ENCODE measurements around the gene CHAMP1.
A peak's percentile ranks its signal among the peaks of the same experiment; 100 is the strongest.
"Not testable (repeated sequence)": the region's sequence is repeated elsewhere in the genome, so short reads cannot be mapped to it uniquely, and the experiment has no call there.

CHAMP1 gene

DNA sequence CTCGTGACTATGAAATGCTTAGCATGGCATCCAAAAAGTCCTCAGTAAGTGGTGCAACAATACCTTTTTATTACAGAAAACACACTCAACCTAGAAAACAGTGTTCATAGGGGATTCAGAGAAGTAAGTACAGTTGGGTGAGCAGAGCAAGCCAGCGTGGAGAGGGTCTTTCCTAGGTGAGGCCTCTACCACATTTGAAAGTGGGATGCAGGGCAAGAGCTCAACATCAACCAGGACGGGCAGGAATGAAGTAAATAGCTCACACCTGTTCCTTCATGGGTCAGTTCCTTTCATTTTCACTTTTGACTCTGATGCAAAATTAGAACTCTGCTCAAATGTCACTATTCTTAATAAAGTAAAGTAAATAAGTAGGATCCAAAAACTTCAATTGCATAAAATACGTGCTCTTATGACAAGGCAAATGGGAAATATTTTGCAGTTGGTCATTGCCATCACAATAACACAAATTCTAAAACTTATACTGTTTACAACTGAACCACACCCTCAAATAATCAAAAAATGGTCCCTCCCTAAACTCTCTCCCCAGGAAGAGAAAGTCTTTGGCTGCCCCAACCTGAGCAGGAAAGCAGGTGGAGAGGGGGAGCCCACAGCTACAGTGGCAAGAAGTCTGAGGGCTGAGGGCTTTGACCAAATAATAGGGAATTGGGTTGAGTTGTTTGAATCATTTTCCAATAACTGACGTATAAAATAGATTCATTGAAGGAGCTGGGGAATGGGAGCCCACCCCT lies 20.2 kb downstream of the CHAMP1 start:
- no peak for FAIRE-seq
- DNase-seq (ENCODE audit: low spot score): no peak

DNA sequence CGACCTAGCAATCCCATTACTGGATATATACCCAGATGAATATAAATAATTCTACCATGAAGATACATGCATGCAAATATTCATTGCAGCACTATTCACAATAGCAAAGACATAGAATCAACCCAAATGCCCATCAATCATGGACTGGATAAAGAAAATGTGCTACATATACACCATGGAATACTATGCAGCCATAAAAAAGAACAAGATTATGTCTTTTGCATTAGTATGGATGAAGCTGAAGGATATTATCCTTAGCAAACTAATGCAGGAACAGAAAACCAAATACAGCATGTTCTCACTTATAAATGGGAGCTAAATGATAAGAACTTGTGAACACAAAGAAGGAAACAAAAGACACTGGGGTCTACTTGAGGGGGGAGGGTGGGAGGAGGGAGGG lies 22.2 kb downstream of the CHAMP1 start:
- not testable (repeated sequence) for FAIRE-seq; DNase-seq (ENCODE audit: low spot score)

GRCh38 chr13:114338959-114339358 lies 24.7 kb downstream of the CHAMP1 start:
- FAIRE-seq (no peak), DNase-seq (ENCODE audit: low spot score) (no peak)

GRCh38 chr13:114339857-114340534 lies 25.7 kb downstream of the CHAMP1 start:
- FAIRE-seq (no peak), DNase-seq (ENCODE audit: low spot score) (peak; percentile 36)

- FAIRE-seq: no peak
- no peak for DNase-seq (ENCODE audit: low spot score)
These were observed 26.9 kb downstream of the CHAMP1 start for GRCh38 chr13:114341003-114341777.

DNA sequence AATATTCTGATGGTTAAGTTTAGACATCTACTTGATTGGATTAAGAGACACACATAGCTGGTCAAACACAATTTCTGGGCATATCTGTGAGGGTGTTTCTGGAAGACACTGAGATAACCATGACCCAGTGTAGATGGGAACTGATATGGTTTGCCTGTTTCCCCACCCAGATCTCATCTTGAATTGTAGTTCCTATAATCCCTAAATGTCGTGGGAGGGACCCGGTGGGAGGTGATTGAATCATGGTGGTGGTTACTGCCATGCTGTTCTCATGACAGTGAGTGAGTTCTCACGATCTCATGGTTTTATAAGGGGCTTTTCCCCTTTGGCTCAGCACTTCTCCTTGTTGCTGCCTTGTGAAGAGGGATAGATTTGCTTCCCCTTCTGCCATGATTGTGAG lies 33.0 kb downstream of the CHAMP1 start:
- not testable (repeated sequence) for FAIRE-seq; DNase-seq (ENCODE audit: low spot score)

DNA sequence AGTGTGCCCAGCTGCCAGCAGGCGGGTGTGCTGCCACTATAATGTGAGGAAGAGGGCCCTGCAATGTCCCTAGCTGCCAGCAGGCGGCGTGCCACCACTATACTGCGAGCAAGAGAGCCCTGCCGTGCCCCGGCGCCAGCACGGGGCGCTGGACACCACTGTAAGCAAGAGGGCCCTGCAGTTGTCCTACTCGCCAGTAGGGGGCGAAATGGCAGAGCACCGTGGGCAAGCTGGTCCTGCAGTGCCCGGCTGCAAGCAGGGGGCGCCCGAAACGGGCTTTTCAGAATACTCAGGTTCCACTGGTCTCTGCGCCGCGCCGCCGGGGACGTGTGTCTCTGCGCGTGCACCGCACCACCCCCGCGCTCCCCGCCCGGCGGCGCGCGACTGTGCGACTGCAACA lies 38.5 kb downstream of the CHAMP1 start:
- FAIRE-seq; DNase-seq (ENCODE audit: low spot score): not testable (repeated sequence)

- not testable (repeated sequence) for DNase-seq (ENCODE audit: low spot score); FAIRE-seq
These were observed 39.1 kb downstream of the CHAMP1 start for GRCh38 chr13:114353382-114353781.

Data from RCC 7860 (cell line).